Gastroesophageal sphincter (tissue), 3 donors: Measurements from ENCODE around the gene ZNRD2.

ENCODE experiments used
- CTCF ChIP-seq, 4 experiments: fragments of 200-600 bp in 2 of 4; fragments of 450-650 bp in 2 of 4; sonication (generic) in 1 of 4; IDR thresholded peaks; one replicate each; pipeline ENCODE4 v1.5.1; 2017 to 2019; ENCODE audit warnings: antibody characterized with exemption in 4 of 4, mild to moderate bottlenecking in 2 of 4, moderate library complexity in 2 of 4
- POLR2A ChIP-seq, 2 donors: fragments of 450-650 bp; IDR thresholded peaks; one replicate each; pipeline ENCODE4 v1.6.1; 2017; ENCODE audit warnings: antibody characterized with exemption in 2 of 2, mild to moderate bottlenecking in 2 of 2, moderate library complexity in 1 of 2
- POLR2AphosphoS5 ChIP-seq: sonication (generic); formaldehyde crosslinking; IDR thresholded peaks from one replicate; pipeline ENCODE4 v1.6.1; 2017; ENCODE audit warnings: antibody characterized with exemption

GRCh38 chr11:65620666-65621065, 50.4 kb downstream of the ZNRD2 start:
- TF ChIP-seq CTCF (IDR thresholded peaks at IDR 0.05) (no peak), POLR2AphosphoS5 (no peak), POLR2A (IDR thresholded peaks at IDR 0.05) (no peak)
